ENCODE results near the gene CHCHD6.

Gene CHCHD6

DNA sequence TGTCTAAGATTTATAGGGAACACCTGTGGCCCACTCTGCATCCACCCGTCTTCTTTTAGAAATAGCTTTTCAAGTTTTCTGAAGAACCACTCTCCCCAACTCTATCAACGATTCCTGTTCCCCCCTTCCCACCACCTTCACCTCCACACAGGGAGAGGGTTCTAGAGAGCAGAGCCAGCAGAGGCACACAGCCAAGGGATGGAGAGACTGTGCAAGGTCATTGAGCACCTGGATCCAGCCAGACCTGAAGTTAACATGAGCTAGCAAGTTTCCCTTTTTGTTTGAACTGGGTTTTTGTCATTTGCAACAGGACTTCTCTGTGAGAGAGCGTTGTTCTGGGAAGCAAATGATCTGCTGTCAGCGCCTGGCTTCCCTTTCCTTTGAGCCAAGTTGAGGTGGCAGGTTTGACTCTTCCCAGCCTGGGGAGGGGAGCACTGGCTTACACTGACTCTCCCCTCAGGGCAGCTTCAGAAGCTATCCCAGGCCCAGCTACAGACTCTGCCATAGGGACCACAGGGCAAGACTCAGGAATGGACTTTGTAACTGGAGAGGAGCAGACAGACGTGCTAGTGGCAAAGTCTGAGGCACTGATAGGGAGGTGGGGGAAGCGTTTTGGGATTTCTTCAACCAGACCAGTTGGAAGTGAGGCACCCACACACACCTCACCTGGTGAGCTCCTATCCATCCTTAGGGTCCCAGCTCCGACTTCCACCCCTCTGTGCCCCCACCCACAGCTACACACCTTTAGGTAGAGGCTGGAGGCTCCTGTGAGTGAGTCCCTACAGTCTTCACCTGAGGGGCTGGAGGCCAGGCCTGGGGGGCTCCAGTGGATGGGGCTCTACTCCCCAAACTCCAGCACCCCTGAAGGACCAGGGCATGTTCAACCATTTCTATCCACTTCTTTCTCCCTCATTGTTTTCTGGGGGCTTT is 259.5 kb downstream of the CHCHD6 start:
- DNase-seq = no peak

- no peak for DNase-seq
Measured at GRCh38 chr3:126964261-126964660, 260.2 kb downstream of the CHCHD6 start.

DNA sequence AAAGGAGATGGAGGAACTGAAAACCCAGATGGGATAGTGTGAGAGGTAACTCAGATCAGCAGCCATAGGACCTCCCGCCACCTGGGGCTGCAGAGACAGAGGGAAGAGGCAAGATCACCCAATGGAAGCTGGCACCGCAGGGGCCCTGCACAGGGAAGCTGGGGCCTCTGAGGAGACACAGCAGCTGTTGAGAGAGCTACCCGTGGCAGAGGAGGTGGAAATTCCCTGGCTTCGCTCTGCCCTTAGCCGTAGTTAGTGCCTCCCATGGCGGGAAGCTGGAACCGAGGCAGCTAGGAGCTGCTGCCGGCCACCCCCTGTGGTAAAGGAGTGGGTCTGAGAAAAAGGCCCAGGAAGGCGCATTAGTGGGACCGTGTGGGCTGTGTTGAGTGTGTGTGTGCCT is 260.9 kb downstream of the CHCHD6 start:
- no peak for DNase-seq

- no peak for DNase-seq
Measured at GRCh38 chr3:126965526-126966080, 261.6 kb downstream of the CHCHD6 start.

- DNase-seq = no peak
Measured at GRCh38 chr3:126967386-126967785, 263.3 kb downstream of the CHCHD6 start.

DNA sequence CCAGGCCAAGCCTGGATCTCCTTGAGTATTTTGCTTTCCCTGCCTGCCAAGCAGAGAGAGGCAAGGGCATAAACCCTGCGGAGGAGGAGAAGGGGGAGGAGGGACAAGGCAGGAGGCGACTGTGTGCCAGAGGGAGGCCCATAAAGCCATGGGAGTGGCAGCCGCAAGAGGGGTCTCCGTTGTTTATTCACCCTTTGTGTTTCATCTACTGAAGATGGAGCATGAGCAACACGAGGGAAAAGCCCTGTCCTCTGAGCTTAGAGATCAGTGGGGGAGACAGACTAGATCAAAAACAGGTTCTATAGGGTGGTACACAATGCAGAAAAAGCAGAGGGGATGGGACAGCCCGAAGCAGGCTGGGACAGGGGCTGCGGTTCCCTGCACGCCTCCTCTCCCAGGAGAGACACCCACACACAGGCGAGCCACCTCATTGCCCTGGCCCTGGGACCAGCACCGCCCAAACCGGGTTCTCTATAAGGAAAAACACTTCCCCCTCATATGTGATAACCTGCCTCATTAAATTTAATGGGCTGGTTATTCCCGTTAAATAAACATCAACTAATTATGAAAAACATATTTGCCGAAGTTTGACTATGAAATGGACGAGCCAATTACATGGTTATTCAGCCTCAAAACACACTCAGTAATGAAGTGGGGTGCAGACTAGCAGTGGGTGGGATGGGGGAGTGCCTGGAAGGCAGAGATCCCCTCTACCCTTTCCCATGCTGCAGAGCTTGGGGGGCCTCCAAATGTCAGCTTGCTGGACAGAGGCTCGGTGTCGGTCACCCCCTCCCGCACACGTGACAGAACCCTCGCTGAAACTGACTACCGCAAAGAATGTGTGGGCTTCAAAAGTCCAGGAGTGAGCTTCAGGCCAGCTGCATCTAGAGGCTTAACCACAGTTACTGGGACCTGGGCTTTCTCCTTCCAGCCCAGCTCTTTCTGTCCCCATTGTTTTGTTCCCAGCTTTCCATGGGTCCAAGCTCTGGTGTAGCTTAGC is 264.7 kb downstream of the CHCHD6 start:
- no peak for DNase-seq

DNA sequence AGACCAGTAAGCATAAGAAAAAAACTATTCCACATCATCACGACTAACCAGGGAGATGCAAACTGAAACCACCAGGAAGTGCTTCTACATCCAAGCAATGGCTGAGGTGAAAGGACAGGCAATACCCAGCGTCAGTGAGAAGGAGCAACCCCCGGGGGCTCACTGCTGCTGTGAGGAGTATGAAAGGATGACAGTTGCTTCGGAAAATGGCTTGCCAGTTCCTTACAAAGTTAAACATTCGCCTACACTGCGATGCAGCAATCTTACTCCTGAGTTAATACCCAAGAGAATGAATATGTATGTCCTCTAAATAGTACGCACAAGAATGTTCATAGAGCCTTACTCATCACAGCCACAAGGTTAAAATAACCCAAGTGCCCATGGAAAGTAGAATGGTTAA is 265.5 kb downstream of the CHCHD6 start:
- DNase-seq = peak; percentile 16

GRCh38 chr3:126970101-126970500 is 266.1 kb downstream of the CHCHD6 start:
- DNase-seq = no peak

- DNase-seq = no peak
Measured at GRCh38 chr3:126970921-126971320, 266.9 kb downstream of the CHCHD6 start.

DNA sequence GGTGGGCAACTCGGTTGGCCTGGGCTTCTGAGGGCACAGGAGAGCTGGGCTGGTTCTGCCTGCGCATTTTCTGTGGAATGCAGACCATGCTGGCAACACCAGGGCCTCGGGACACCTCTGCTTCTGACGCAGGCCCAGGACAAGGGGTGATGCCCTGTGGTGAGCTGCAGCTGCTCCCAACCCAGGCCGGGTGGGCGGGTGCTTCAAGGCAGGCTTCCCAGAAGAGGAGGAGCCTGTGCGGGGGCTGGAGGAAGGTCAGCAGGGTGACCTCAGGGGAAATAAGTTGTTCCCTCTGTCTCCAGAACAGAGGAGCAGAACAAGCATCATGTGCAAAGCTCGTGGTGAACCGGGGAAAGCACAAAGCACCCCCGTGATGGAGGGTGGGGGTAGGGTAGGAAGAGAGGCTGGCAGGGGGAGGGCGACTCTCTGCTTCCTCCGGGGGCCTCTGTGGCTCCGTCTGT is 267.9 kb downstream of the CHCHD6 start:
- peak; percentile 19 for DNase-seq

DNA sequence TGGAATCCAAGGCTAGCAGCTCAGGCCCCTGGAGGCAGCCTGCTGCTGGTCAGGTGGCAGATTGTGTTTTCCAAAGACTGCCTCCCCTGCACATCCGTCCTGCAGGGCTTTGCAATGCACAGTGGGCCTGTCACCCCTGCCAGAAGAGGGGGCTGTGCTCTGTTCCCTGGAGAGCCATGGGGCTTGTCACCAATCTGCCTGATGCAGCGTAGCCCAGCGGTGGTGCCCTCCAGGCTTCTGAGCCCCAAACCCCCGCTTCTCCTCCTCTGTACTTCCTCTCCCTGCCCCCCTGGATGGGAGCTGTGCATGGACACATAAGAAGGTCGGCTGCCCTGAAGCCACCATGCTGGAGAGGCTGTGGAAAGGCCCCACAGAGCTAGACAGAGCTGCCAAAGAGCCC is 268.8 kb downstream of the CHCHD6 start:
- no peak for DNase-seq

DNA sequence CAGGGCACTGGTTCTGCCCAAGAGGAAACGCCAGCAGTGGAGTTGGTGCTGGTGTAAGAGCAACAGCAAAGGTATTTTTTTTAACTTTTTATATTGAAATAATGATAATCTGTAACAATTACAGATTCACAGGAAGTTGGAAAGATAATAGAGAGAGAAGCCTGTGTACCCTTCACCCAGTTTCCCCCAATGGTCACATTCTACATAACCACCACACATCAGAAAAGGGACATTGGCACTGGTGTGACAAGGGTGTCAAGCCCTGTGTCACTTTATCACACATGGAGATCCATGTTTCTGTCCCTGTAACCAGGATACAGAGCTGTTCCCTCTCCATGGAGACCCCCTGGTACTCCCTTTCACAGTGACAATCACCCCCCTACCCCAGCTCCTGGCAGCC is 269.8 kb downstream of the CHCHD6 start:
- no peak for DNase-seq

DNA sequence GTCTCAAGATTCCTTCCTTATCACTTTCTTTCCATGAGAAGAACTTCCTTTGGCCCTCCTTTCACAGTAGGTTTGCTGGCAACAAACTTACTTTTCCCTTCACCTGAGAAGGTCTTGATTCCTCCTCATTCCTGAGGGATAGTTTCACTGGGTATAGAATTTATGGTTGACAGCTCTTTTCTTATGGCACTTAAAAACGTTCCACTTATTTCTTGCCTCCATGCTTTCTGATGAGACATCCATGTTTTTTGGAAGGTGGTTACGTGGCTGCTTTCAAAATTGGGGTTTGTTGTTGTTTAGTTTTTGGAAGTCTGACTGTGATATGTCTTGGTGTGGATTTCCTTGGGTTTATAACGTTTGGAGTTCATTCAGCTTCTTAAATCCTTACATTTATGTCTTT is 270.7 kb downstream of the CHCHD6 start:
- no peak for DNase-seq

GRCh38 chr3:126976906-126977305 is 272.9 kb downstream of the CHCHD6 start:
- no peak for DNase-seq

DNA sequence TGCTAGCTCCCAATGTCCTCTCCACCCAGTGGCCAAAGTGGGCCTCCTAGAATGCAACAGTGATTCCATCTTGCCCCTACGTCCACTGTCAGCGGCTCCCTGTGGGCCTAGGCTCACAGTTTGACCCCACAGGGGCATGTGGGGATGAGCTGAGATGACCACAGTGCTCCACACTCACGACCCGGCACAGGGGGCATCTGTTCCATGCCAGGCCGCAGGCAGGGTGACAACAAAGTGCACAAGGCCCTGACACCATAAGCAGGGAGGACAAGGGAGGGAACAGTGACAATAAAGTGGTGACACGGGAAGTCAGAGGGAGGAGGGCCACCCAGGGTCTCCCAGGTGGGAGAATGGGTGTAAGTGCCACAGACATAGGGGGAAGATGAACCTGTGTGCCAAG is 273.8 kb downstream of the CHCHD6 start:
- no peak for DNase-seq

GRCh38 chr3:126978291-126978690 is 274.3 kb downstream of the CHCHD6 start:
- no peak for DNase-seq

DNA sequence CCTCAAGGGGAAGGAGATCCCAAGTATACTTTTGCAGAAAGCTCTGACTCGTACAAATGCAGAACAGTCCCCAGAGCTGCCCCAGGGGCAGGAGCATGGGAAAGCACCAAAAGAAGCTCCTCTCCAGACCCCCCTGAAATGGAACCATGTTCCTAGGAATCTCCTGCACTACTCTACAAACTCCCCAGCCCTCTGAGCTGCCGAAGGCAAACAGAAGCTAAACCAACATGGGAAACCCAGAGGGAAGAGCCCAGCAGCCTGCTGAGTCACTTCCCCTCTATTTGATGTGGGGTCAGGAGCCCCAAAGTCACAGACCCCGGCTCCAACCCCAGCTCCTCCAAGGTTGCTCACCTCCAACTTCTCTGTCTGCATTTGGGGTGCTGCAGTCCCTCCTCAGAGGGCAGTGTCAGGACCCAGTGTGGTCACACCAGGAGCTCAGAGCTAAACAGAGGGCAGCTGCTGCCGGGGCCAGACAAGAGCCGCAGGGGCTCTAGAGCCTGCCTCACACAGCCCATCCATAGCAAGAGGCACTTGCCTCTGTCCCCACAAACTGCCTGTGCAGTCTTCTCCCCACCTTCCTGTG is 275.1 kb downstream of the CHCHD6 start:
- DNase-seq = no peak

GRCh38 chr3:126980266-126980811 is 276.3 kb downstream of the CHCHD6 start:
- no peak for DNase-seq

- DNase-seq = peak; percentile 29
Measured at GRCh38 chr3:126982126-126982470, 278.1 kb downstream of the CHCHD6 start.

DNA sequence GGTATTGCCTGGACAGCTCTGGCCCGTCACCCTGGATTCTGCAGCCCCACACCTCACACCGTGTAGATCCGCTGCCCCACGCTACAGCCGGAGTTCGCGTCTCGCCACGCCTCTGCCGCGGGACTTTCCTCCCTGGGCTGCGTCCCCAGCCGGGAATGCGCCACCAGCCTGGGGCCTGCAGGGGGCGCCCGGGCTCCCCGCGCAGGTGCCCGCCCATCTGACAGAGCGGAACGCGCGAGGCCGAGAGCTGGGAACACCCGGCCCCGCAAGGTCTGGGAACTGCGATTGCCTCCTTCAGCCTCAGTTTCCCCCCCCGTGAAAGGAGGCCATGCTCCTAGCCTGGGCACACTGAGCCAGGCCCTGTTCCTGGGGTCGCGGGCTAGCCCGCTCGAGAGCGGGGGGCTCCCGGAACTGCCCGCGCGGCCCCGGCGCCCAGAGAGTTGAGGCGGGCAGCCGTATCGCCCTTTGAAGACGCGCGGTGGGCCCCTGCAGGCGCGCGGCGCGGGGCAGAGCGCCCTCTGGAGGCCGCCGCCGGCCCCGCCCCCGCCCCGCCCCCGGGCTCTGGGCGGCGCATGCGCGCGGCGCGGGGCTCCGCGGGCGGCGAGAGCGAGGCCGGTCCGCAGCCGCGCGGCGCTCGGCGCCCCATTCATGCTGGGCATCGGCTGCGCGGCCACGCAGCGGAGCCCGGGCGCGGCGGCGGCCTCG is 278.6 kb downstream of the CHCHD6 start, which contains the start of gene PLXNA1:
Gene PLXNA1 (plus strand): TSS at position 645 of the 705 bp plus-strand sequence. CDS start 5,479 bp downstream, outside the sequence.
- DNase-seq = peak; percentile 75

GRCh38 chr3:126983276-126983652 is 279.2 kb downstream of the CHCHD6 start:
- DNase-seq = no peak
